Measurements from ENCODE around the gene BHLHA15.

Gene BHLHA15

DNA sequence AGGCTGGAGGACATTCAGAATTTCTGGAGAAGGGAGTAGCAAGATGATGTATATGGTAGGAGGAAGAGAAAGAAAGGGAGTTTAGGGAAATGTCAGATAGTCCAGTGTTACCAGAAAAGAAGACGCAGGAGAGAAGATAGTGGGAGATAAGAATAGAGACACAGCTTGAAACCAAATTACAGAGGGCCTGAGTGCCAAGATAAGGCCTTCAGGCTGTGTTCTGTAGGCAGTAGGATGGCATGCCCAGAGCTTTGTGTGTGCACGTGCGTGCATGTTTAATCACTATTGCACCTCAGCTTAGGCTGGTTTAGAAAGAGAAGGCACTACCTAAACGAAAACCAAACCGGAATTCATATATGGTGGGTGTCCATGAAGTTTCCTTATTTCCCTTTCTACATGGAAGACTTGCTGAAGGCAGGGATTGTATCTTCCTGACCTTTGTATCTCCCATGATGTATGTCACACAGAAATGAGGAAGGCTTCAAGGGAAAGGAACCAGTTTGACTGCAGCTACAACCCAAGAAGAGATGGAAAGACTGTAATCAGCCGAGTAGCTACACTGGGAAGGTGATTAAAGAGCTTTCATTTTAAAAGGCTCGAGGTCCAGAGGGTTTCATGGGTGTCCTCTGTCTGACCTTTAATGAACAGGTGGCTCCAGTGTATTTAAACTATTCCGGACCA, 35.8 kb upstream of the BHLHA15 start:
- DNase-seq (ENCODE audit: extremely low read depth, low read depth) = no peak
- TF ChIP-seq, protein P1, sequence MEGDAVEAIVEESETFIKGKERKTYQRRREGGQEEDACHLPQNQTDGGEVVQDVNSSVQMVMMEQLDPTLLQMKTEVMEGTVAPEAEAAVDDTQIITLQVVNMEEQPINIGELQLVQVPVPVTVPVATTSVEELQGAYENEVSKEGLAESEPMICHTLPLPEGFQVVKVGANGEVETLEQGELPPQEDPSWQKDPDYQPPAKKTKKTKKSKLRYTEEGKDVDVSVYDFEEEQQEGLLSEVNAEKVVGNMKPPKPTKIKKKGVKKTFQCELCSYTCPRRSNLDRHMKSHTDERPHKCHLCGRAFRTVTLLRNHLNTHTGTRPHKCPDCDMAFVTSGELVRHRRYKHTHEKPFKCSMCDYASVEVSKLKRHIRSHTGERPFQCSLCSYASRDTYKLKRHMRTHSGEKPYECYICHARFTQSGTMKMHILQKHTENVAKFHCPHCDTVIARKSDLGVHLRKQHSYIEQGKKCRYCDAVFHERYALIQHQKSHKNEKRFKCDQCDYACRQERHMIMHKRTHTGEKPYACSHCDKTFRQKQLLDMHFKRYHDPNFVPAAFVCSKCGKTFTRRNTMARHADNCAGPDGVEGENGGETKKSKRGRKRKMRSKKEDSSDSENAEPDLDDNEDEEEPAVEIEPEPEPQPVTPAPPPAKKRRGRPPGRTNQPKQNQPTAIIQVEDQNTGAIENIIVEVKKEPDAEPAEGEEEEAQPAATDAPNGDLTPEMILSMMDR (IDR thresholded peaks at IDR 0.05; ENCODE audit: low read depth, low read length, missing control alignments) = no peak
- no peak overlapping the region for H3K4me3 ChIP-seq (replicated peaks; ENCODE audit: low read depth, low read length)

DNA sequence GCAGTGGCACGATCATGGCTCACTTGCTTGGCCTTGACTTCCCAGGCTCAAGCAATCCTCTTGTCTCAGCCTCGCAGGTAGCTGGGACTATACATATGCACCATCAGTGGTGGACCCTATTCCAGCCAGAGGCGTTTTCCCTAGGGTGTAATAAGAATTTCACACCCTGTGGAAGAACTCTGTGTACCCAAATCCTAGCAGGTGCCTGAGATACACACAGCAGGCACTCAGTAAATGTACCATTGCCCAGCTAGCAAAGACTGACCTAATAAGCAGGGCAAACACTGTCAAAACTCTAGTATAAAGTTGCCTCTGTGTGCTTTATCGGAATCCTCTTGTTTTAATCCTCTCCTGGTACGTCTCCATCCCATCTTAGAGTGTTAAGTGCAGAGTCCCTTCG, 33.7 kb upstream of the BHLHA15 start:
- DNase-seq (ENCODE audit: extremely low read depth, low read depth) = no peak
- TF ChIP-seq, protein P1 (IDR thresholded peaks at IDR 0.05; ENCODE audit: low read depth, low read length, missing control alignments) = no peak
- no peak overlapping the region for H3K4me3 ChIP-seq (replicated peaks; ENCODE audit: low read depth, low read length)

GRCh38 chr7:98178321-98178720, 32.9 kb upstream of the BHLHA15 start:
- DNase-seq (ENCODE audit: extremely low read depth, low read depth) = no peak
- TF ChIP-seq, protein P1 (IDR thresholded peaks at IDR 0.05; ENCODE audit: low read depth, low read length, missing control alignments) = no peak
- no peak overlapping the region for H3K4me3 ChIP-seq (replicated peaks; ENCODE audit: low read depth, low read length)

DNA sequence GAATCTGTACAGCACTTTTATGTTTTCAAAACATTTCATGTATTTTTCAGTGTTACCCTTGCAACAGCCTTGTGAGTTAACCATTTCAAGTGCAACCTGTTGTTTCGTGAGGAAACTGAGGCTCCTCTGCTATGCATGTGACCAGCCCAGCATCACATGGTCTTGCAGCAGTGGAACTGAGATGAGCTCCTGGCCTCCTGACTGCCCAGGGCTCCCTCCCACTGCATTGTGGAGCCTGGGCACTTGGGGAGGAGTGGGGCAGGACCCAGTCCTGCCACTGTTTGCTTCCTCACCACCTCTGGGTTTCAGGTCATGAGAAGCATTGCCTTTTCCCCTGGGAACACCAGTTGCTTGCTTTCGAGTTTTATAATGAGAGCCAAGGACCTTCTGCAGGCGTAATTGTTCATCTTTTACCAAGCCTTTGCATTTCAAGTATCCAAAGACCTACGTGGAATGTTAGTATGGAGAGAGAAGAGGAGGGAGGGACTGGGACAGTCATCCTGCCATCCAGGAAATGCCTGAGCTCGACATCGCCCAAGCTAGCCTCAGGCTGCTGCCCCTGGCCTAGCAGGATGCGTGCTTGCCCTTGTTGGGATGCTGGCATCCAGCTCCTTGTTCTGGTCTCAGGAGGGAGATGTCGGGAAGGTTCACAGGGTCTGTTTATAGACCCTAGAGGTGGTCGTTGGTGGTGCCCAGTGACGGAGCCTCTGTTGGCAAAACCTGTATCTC, 32.3 kb upstream of the BHLHA15 start:
- TF ChIP-seq, protein P1 (IDR thresholded peaks at IDR 0.05; ENCODE audit: low read depth, low read length, missing control alignments) = no peak
- no peak overlapping the region for H3K4me3 ChIP-seq (replicated peaks; ENCODE audit: low read depth, low read length)
- no peak for DNase-seq (ENCODE audit: extremely low read depth, low read depth)

GRCh38 chr7:98180751-98181150, 30.5 kb upstream of the BHLHA15 start:
- no peak overlapping the region for H3K4me3 ChIP-seq (replicated peaks; ENCODE audit: low read depth, low read length)
- TF ChIP-seq, protein P1 (IDR thresholded peaks at IDR 0.05; ENCODE audit: low read depth, low read length, missing control alignments) = no peak
- no peak for DNase-seq (ENCODE audit: extremely low read depth, low read depth)

DNA sequence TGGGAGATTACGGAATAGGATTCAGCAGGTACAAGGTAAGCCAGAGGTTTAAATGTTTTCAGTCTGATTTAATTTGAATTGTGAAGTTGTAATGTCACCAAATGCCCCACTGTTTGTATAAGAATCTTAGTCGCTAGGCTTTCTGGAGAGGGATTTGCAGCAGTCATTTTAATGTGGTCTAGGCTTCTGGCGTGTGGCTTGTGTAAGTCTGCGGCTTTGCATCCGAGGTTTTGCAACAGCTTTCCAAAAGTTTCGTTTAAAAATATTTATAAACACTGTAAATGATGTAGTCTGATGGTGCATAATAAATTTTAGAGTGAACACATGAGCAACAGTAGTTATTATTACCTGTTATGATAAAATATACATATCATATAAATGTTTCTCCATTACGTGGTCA, 26.1 kb upstream of the BHLHA15 start:
- no peak overlapping the region for H3K4me3 ChIP-seq (replicated peaks; ENCODE audit: low read depth, low read length)
- TF ChIP-seq, protein P1 (IDR thresholded peaks at IDR 0.05; ENCODE audit: low read depth, low read length, missing control alignments) = no peak
- no peak for DNase-seq (ENCODE audit: extremely low read depth, low read depth)

All from HFF-Myc (cell line).